A549 (cell line): Measurements from ENCODE around the gene CARMIL3. TPM values are rescaled to one million over a fixed set of nuclear protein-coding genes. Genes with fewer than 3 reads are reported as not detected.

Source experiments
- ATAC-seq, 2 experiments: fragments of 200-7000 bp in 1 of 2; fragments of >200 bp in 1 of 2; cut with Nextera tagmentation in 1 of 2; cut with Tn5 transposase in 1 of 2; 3 replicates each; pipeline versions ENCODE4 v1.8.0 to v1.9.1; 2018 to 2020; ENCODE audit warnings: mild to moderate bottlenecking in 1 of 2, moderate library complexity in 1 of 2
- CTCF ChIA-PET: fragments of 300-600 bp; sonication (Branson Sonifier 250); formaldehyde crosslinking; extraction: SDS; loops from one replicate; lab custom pipeline; 2021; ENCODE audit warnings: antibody characterized with exemption, inconsistent platforms; lab: Yijun Ruan, JAX
- POLR2A ChIA-PET: fragments of 350-600 bp; formaldehyde crosslinking; extraction: SDS; loops from one replicate; lab custom pipeline; 2021; ENCODE audit warnings: antibody characterized with exemption, inconsistent platforms; lab: Yijun Ruan, JAX
- DNase-seq, 2 experiments: peaks; one replicate each; pipeline versions ENCODE4 v3.0.0 to v3.0.0-alpha.2; 2011 to 2016; ENCODE audit warnings: low read depth in 1 of 2, low spot score in 1 of 2
- FAIRE-seq: peaks from 2 replicates; lab custom pipeline; 2011; peaks lifted over from hg19 to GRCh38; lab: Jason Lieb, UNC
- H3K27ac ChIP-seq, 2 experiments: fragments of >200 bp; sonication (Bioruptor Twin); formaldehyde crosslinking; 3 replicates each; pipeline ENCODE4 v1.5.1; 2016 to 2017
- H3K4me1 ChIP-seq: fragments of >200 bp; sonication (Bioruptor Twin); formaldehyde crosslinking; 3 replicates; pipeline ENCODE4 v1.6.1; 2016
- H3K4me2 ChIP-seq: fragments of >200 bp; sonication (Bioruptor Twin); formaldehyde crosslinking; 3 replicates; pipeline ENCODE4 v1.6.1; 2016
- H3K4me3 ChIP-seq: fragments of >200 bp; sonication (Bioruptor Twin); formaldehyde crosslinking; 3 replicates; pipeline ENCODE4 v1.5.1; 2016
- H3K9me3 ChIP-seq: fragments of >200 bp; sonication (Bioruptor Twin); formaldehyde crosslinking; 3 replicates; pipeline ENCODE4 v1.6.1; 2016
- BHLHE40 ChIP-seq: IDR thresholded peaks from 2 replicates; pipeline ENCODE4 v1.6.1; 2012; ENCODE audit warnings: low read depth, low read length, inconsistent platforms
- CBX2 ChIP-seq: fragments of 200-600 bp; sonication (generic); IDR thresholded peaks from 2 replicates; pipeline ENCODE4 v1.6.1; 2016; ENCODE audit warnings: low read depth, mild to moderate bottlenecking, borderline replicate concordance
- CHD2 ChIP-seq: fragments of 150-350 bp; IDR thresholded peaks from 2 replicates; pipeline ENCODE4 v1.6.1; 2014; ENCODE audit warnings: low read length; ENCODE audit not compliant: partially characterized antibody
- ELK1 ChIP-seq: fragments of 150-350 bp; IDR thresholded peaks from 2 replicates; pipeline ENCODE4 v1.6.1; 2014; ENCODE audit warnings: low read depth, mild to moderate bottlenecking, low read length
- EP300 ChIP-seq, 2 experiments: fragments of >200 bp; sonication (Bioruptor Twin); formaldehyde crosslinking; IDR thresholded peaks; 2 replicates in 1 of 2; 3 replicates in 1 of 2; pipeline ENCODE4 v1.6.1; 2016 to 2017
- FOXS1 ChIP-seq: fragments of 250-450 bp; sonication (Bioruptor Pico); IDR thresholded peaks from 2 replicates; pipeline ENCODE4 v1.5.0; 2020; ENCODE audit warnings: mild to moderate bottlenecking, moderate library complexity
- GATA3 ChIP-seq: IDR thresholded peaks from 2 replicates; pipeline ENCODE4 v1.6.1; 2012; ENCODE audit warnings: borderline replicate concordance
- HOXA7 ChIP-seq: fragments of 250-450 bp; sonication (Bioruptor Pico); IDR thresholded peaks from 2 replicates; pipeline ENCODE4 v1.5.0; 2020; ENCODE audit warnings: mild to moderate bottlenecking, moderate library complexity
- HOXB13 ChIP-seq: fragments of 250-450 bp; sonication (Bioruptor Pico); IDR thresholded peaks from 2 replicates; pipeline ENCODE4 v1.5.0; 2020; ENCODE audit warnings: low read depth, mild to moderate bottlenecking, moderate library complexity
- JUN ChIP-seq, 2 experiments: fragments of >200 bp; sonication (Bioruptor Twin); formaldehyde crosslinking; IDR thresholded peaks; 2 replicates in 1 of 2; 3 replicates in 1 of 2; pipeline ENCODE4 v1.6.1; 2016 to 2017
- MAX ChIP-seq: IDR thresholded peaks from 2 replicates; pipeline ENCODE4 v1.6.1; 2012
- NFE2L2 ChIP-seq: fragments of 150-350 bp; conservative IDR thresholded peaks from 2 replicates; pipeline ENCODE4 v1.6.1; 2014; ENCODE audit warnings: low read length
- PBX3 ChIP-seq: IDR thresholded peaks from 2 replicates; pipeline ENCODE4 v1.6.1; 2012
- POLR2AphosphoS2 ChIP-seq: conservative IDR thresholded peaks from 2 replicates; pipeline ENCODE4 v1.6.1; 2012; ENCODE audit warnings: low read length, improper control_type of control experiment, inconsistent platforms
- RAD21 ChIP-seq, 2 experiments: fragments of >200 bp in 1 of 2; sonication (Bioruptor Twin) in 1 of 2; formaldehyde crosslinking in 1 of 2; IDR thresholded peaks in 1 of 2; conservative IDR thresholded peaks in 1 of 2; 2 replicates in 1 of 2; 3 replicates in 1 of 2; pipeline ENCODE4 v1.6.1; 2012 to 2018; ENCODE audit warnings: inconsistent platforms in 1 of 2
- SREBF2 ChIP-seq: fragments of 450-650 bp; IDR thresholded peaks from 2 replicates; pipeline ENCODE4 v1.6.1; 2014; ENCODE audit warnings: mild to moderate bottlenecking, moderate library complexity
- ZSCAN20 ChIP-seq: fragments of 250-450 bp; sonication (Bioruptor Pico); IDR thresholded peaks from 2 replicates; pipeline ENCODE4 v1.8.0; 2022; ENCODE audit warnings: mild to moderate bottlenecking, moderate library complexity
- WGBS: methylation state at CpG from one replicate; pipeline ENCODE4 v1.1.6; 2017; ENCODE audit errors: missing lambda C conversion rate; 5-methylcytosine and 5-hydroxymethylcytosine counted together
- polyA plus RNA-seq, 4 experiments: library from polyadenylated mRNA; depleted of rRNA in 3 of 4; stranded (reverse); fragments of >200 nt; fragmentation: RNase III in 1 of 4; extraction: RNeasy Plus Mini Kit Qiagen cat#74134 plus additional on column Dnase treatment in 1 of 4; gene quantifications; 2 replicates in 3 of 4; 3 replicates in 1 of 4; pipeline ENCODE4 v1.2.3, GENCODE V29; 2011 to 2017
- TF ChIP-seq, protein P1 (sequence below): fragments of >200 bp; sonication (Bioruptor Twin); formaldehyde crosslinking; IDR thresholded peaks from 3 replicates; pipeline ENCODE4 v1.5.1; 2016

CARMIL3 gene
- polyA plus RNA-seq, 2 of the 4 experiments (the other 2 are of a cell fraction) = 0.45 to 0.98 TPM

GRCh38 chr14:24068711-24069410 lies 17.1 kb downstream of the CARMIL3 start:
- Histone ChIP-seq H3K4me3 (no peak overlapping the region), H3K4me1 (no peaks in the 10 kb centered on the region), H3K9me3 (no peaks in the 10 kb centered on the region), H3K4me2 (no peak overlapping the region), H3K27ac (no peak overlapping the region)
- FAIRE-seq (no peak), DNase-seq (no peak), ATAC-seq (no peak)
- WGBS = 52% methylated on average over 6 of the region's 10 CpGs
- ChIA-PET POLR2A (no interaction called here), CTCF (interaction anchor here (0.6 to 15.8 kb wide), 8 partner anchors 10 to 296 kb away, joined by 3 to 244 read pairs (median 4); partner anchors contain the start of gene IRF9)
- TF ChIP-seq HOXA7 (no peak), RAD21 (conservative IDR thresholded peaks at IDR 0.05 in 1 of 2, IDR thresholded peaks at IDR 0.05 in 1 of 2) (no peak), ELK1 (no peak), PBX3 (no peak), MAX (no peak), POLR2AphosphoS2 (no peak), CHD2 (no peak), EP300 (IDR thresholded peaks at IDR 0.05) (no peak), GATA3 (no peak), SREBF2 (no peak), JUN (IDR thresholded peaks at IDR 0.05) (no peak), BHLHE40 (no peak), ZSCAN20 (CRISPR knock-in tag) (no peak), FOXS1 (no peak), HOXB13 (no peak), NFE2L2 (no peak)

- no peaks in the 10 kb centered on the region for H3K4me1 ChIP-seq
- DNase-seq (no peak), FAIRE-seq (no peak)
- POLR2A ChIA-PET = no interaction called here
- no peaks in the 10 kb centered on the region for H3K9me3 ChIP-seq
- no peak overlapping the region for H3K27ac ChIP-seq
- TF ChIP-seq JUN (IDR thresholded peaks at IDR 0.05) (no peak), ZSCAN20 (CRISPR knock-in tag) (no peak), CBX2 (no peak), FOXS1 (no peak)
- TF ChIP-seq, protein P1, sequence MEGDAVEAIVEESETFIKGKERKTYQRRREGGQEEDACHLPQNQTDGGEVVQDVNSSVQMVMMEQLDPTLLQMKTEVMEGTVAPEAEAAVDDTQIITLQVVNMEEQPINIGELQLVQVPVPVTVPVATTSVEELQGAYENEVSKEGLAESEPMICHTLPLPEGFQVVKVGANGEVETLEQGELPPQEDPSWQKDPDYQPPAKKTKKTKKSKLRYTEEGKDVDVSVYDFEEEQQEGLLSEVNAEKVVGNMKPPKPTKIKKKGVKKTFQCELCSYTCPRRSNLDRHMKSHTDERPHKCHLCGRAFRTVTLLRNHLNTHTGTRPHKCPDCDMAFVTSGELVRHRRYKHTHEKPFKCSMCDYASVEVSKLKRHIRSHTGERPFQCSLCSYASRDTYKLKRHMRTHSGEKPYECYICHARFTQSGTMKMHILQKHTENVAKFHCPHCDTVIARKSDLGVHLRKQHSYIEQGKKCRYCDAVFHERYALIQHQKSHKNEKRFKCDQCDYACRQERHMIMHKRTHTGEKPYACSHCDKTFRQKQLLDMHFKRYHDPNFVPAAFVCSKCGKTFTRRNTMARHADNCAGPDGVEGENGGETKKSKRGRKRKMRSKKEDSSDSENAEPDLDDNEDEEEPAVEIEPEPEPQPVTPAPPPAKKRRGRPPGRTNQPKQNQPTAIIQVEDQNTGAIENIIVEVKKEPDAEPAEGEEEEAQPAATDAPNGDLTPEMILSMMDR = no peak
- TF ChIP-seq, all 56 proteins: peak for 0
- Histone ChIP-seq H3K4me3 (no peak overlapping the region), H3K4me2 (no peak overlapping the region)
- 64% methylated on average over 6 of the region's 6 CpGs for WGBS
- CTCF ChIA-PET = interaction anchor here (0.6 to 11.2 kb wide), 5 partner anchors 10 to 296 kb away, joined by 3 to 101 read pairs (median 3); no protein-coding TSS in a partner anchor
- no peak for ATAC-seq
Measured at GRCh38 chr14:24069411-24069735, 17.6 kb downstream of the CARMIL3 start.
